Activated CD4-positive, alpha-beta T cell treated with anti-CD3 and anti-CD28 coated beads for 1 hour (primary cell): ENCODE data around the gene EYA4.
"Not testable (repeated sequence)": the region's sequence is repeated elsewhere in the genome, so short reads cannot be mapped to it uniquely, and the experiment has no call there.

ENCODE experiments used
- DNase-seq: peaks from one replicate; pipeline ENCODE4 v3.0.0-alpha.2; 2020

EYA4 gene

GRCh38 chr6:133542056-133542821, 301.1 kb downstream of the EYA4 start:
- no peak for DNase-seq

- no peak for DNase-seq
These were observed 303.3 kb downstream of the EYA4 start for GRCh38 chr6:133544419-133544818.

GRCh38 chr6:133546098-133546497, 304.9 kb downstream of the EYA4 start:
- DNase-seq: no peak

GRCh38 chr6:133547136-133547535, 306.0 kb downstream of the EYA4 start:
- DNase-seq: no peak

GRCh38 chr6:133548423-133549159, 307.4 kb downstream of the EYA4 start:
- no peak for DNase-seq

GRCh38 chr6:133549371-133549801, 308.2 kb downstream of the EYA4 start:
- no peak for DNase-seq

- DNase-seq: no peak
These were observed 308.9 kb downstream of the EYA4 start for GRCh38 chr6:133550026-133550425.

- DNase-seq: no peak
These were observed 310.3 kb downstream of the EYA4 start for GRCh38 chr6:133551436-133551835.

- DNase-seq: no peak
These were observed 310.7 kb downstream of the EYA4 start for GRCh38 chr6:133551847-133552341.

- DNase-seq: no peak
These were observed 312.5 kb downstream of the EYA4 start for GRCh38 chr6:133553652-133554051.

GRCh38 chr6:133554121-133554520, 313.0 kb downstream of the EYA4 start:
- not testable (repeated sequence) for DNase-seq

- DNase-seq: no peak
These were observed 314.5 kb downstream of the EYA4 start for GRCh38 chr6:133555685-133556084.

- no peak for DNase-seq
These were observed 318.8 kb downstream of the EYA4 start for GRCh38 chr6:133559926-133560325.

GRCh38 chr6:133567636-133568035, 326.5 kb downstream of the EYA4 start:
- DNase-seq: no peak

GRCh38 chr6:133568970-133569889, 328.1 kb downstream of the EYA4 start:
- no peak for DNase-seq

GRCh38 chr6:133571681-133572080, 330.5 kb downstream of the EYA4 start:
- no peak for DNase-seq

- no peak for DNase-seq
These were observed 336.7 kb downstream of the EYA4 start for GRCh38 chr6:133577851-133578250.
